Activated CD8-positive, alpha-beta T cell treated with anti-CD3 and anti-CD28 coated beads for 36 hours (primary cell): ENCODE measurements around the gene TM6SF1. TPM values are rescaled to one million over a fixed set of nuclear protein-coding genes. Genes with fewer than 3 reads are reported as not detected.
"Not testable (repeated sequence)": the region's sequence is repeated elsewhere in the genome, so short reads cannot be mapped to it uniquely, and the experiment has no call there.

Experiments
- ATAC-seq: fragments of 200-7000 bp; cut with Tn5 transposase; one replicate; pipeline ENCODE4 v1.10.0; 2021; ENCODE audit warnings: mild to moderate bottlenecking, moderate library complexity
- CTCF ChIA-PET: fragments of 350-600 bp; sonication (Branson Sonifier 250); formaldehyde crosslinking; loops from one replicate; lab custom pipeline; 2021; ENCODE audit warnings: antibody characterized with exemption; lab: Charles Lee
- POLR2A ChIA-PET: fragments of 350-600 bp; sonication (Branson Sonifier 250); formaldehyde crosslinking; loops from one replicate; lab custom pipeline; 2021; ENCODE audit warnings: antibody characterized with exemption; lab: Charles Lee
- DNase-seq: peaks from one replicate; pipeline ENCODE4 v3.0.0-alpha.2; 2020
- H3K27ac Mint-ChIP-seq: one replicate; pipeline ENCODE4 v1.8.0; 2021; ENCODE audit warnings: mild to moderate bottlenecking, mixed read lengths
- H3K27me3 Mint-ChIP-seq: one replicate; pipeline ENCODE4 v1.8.0; 2021; ENCODE audit warnings: mixed read lengths
- H3K36me3 Mint-ChIP-seq: one replicate; pipeline ENCODE4 v1.8.0; 2021; ENCODE audit warnings: low read depth, mixed read lengths
- H3K4me1 Mint-ChIP-seq: one replicate; pipeline ENCODE4 v1.8.0; 2021; ENCODE audit warnings: low read depth, mixed read lengths
- H3K4me3 Mint-ChIP-seq: one replicate; pipeline ENCODE4 v1.8.0; 2021; ENCODE audit warnings: mild to moderate bottlenecking, moderate library complexity, mixed read lengths
- H3K9me3 Mint-ChIP-seq: one replicate; pipeline ENCODE4 v1.8.0; 2021; ENCODE audit warnings: mixed read lengths
- CTCF ChIP-seq: fragments of 200-600 bp; IDR thresholded peaks from one replicate; pipeline ENCODE4 v1.8.0; 2022; ENCODE audit warnings: antibody characterized with exemption, mild to moderate bottlenecking
- intact Hi-C: fragments of 100-400 bp; cut with micrococcal nuclease; formaldehyde crosslinking; loops from one replicate; pipeline ENCODE4 v1.10.0; 2022
- total RNA-seq, 2 experiments: library from RNA; stranded (reverse); gene quantifications; one replicate each; pipeline ENCODE4 v1.2.3, GENCODE V29; 2021

TM6SF1 gene
- total RNA-seq, 2 experiments from 2014 or later: 5.6 TPM

- H3K27me3 Mint-ChIP-seq: no peaks in the 10 kb centered on the region
- peak; percentile 97 for ATAC-seq
- DNase-seq: peak; percentile 95
These were observed 40.5 kb upstream of the TM6SF1 start, which contains the start of gene BTBD1 for GRCh38 chr15:83066734-83067637. BTBD1 (minus strand) TSS chr15:83067252; CDS start chr15:83067151, 101 bp downstream.

GRCh38 chr15:83067638-83067962, 39.8 kb upstream of the TM6SF1 start:
- ChIA-PET POLR2A (interaction anchor here (0.5 to 2.2 kb wide), 5 partner anchors 10 to 219 kb away, joined by 3 to 12 read pairs (median 4); no protein-coding TSS in a partner anchor), CTCF (interaction anchor here (0.9 kb wide), 1 partner anchor 257 kb away, joined by 3 read pairs; no protein-coding TSS in a partner anchor)
- H3K9me3 Mint-ChIP-seq: peaks cover 8% of the 10 kb centered on the region
- H3K27me3 Mint-ChIP-seq: no peaks in the 10 kb centered on the region
- H3K27ac Mint-ChIP-seq: peak overlapping the region; percentile 84
- no peak for TF ChIP-seq CTCF
- intact Hi-C loops: loop anchor here (1.0 to 5.0 kb wide), 2 partner anchors 56 to 145 kb away; partner anchors contain the start of gene C15orf40
- ATAC-seq: no peak
- H3K4me1 Mint-ChIP-seq: peaks cover 17% of the 10 kb centered on the region
- H3K4me3 Mint-ChIP-seq: no peak overlapping the region
- H3K36me3 Mint-ChIP-seq: peaks cover 22% of the 10 kb centered on the region
- DNase-seq: no peak

More at GRCh38 chr15:83066734-83067637, 40.5 kb upstream of the TM6SF1 start, which contains the start of gene BTBD1:
- no peak for TF ChIP-seq CTCF
- peaks cover 6% of the 10 kb centered on the region for H3K9me3 Mint-ChIP-seq
- ChIA-PET POLR2A (interaction anchor here (0.5 to 2.2 kb wide), 7 partner anchors 10 to 218 kb away, joined by 3 to 12 read pairs (median 4); partner anchors contain the start of gene TM6SF1), CTCF (interaction anchor here (0.9 kb wide), 1 partner anchor 256 kb away, joined by 3 read pairs; no protein-coding TSS in a partner anchor)
- H3K4me3 Mint-ChIP-seq: no peak within 1 kb of the TSS
- H3K36me3 Mint-ChIP-seq: peaks cover 22% of the 10 kb centered on the region
- intact Hi-C loops: loop anchor here (1.0 to 5.0 kb wide), 2 partner anchors 56 to 145 kb away; partner anchors contain the start of gene C15orf40
- H3K27ac Mint-ChIP-seq: peak within 1 kb of the TSS; percentile 88
- peaks cover 17% of the 10 kb centered on the region for H3K4me1 Mint-ChIP-seq

- ChIA-PET CTCF (interaction anchor here (1.5 kb wide), 1 partner anchor 10 kb away, joined by 4 read pairs; no protein-coding TSS in a partner anchor), POLR2A (interaction anchor here (1.5 to 2.2 kb wide), 2 partner anchors 11 to 219 kb away, joined by 3 to 12 read pairs; no protein-coding TSS in a partner anchor)
- H3K36me3 Mint-ChIP-seq: peaks cover 22% of the 10 kb centered on the region
- intact Hi-C loops: loop anchor here (5.0 kb wide), 1 partner anchor 144 kb away; no protein-coding TSS in a partner anchor
- no peak overlapping the region for H3K4me3 Mint-ChIP-seq
- H3K27me3 Mint-ChIP-seq: no peaks in the 10 kb centered on the region
- peaks cover 8% of the 10 kb centered on the region for H3K9me3 Mint-ChIP-seq
- H3K27ac Mint-ChIP-seq: peak overlapping the region; percentile 84
- TF ChIP-seq CTCF: no peak
- H3K4me1 Mint-ChIP-seq: peaks cover 17% of the 10 kb centered on the region
- DNase-seq: no peak
- ATAC-seq: no peak
These were observed 39.4 kb upstream of the TM6SF1 start for GRCh38 chr15:83068054-83068453.

GRCh38 chr15:83069211-83069642, 38.2 kb upstream of the TM6SF1 start:
- peaks cover 11% of the 10 kb centered on the region for H3K9me3 Mint-ChIP-seq
- peak overlapping the region; percentile 38 for H3K4me3 Mint-ChIP-seq
- H3K27me3 Mint-ChIP-seq, POLR2A ChIA-PET: not testable (repeated sequence)
- H3K4me1 Mint-ChIP-seq: peaks cover 17% of the 10 kb centered on the region
- peak; percentile 67 for DNase-seq
- intact Hi-C loops: loop anchor here (5.0 kb wide), 1 partner anchor 143 kb away; no protein-coding TSS in a partner anchor
- peak; percentile 15 for ATAC-seq
- peaks cover 22% of the 10 kb centered on the region for H3K36me3 Mint-ChIP-seq
- peak overlapping the region; percentile 49 for H3K27ac Mint-ChIP-seq
- CTCF ChIA-PET: interaction anchor here (1.5 kb wide), 1 partner anchor 8 kb away, joined by 4 read pairs; no protein-coding TSS in a partner anchor

GRCh38 chr15:83077491-83078230, 29.8 kb upstream of the TM6SF1 start:
- POLR2A ChIA-PET: no interaction called here
- Mint-ChIP-seq H3K36me3 (no peaks in the 10 kb centered on the region), H3K4me1 (peaks cover 4% of the 10 kb centered on the region), H3K4me3 (no peak overlapping the region), H3K27me3 (peaks cover 15% of the 10 kb centered on the region), H3K9me3 (peaks cover 10% of the 10 kb centered on the region), H3K27ac (no peak overlapping the region)
- DNase-seq: no peak
- intact Hi-C loops: no loop called here
- CTCF ChIA-PET: interaction anchor here (1.6 kb wide), 1 partner anchor 9 kb away, joined by 4 read pairs; no protein-coding TSS in a partner anchor
- ATAC-seq: no peak
- TF ChIP-seq CTCF: no peak
